HG02970 (cell line): ENCODE data around the gene CNN1.
"Not testable (repeated sequence)": the region's sequence is repeated elsewhere in the genome, so short reads cannot be mapped to it uniquely, and the experiment has no call there.

Source experiments
- ATAC-seq: cut with Tn5 transposase; IDR thresholded peaks from one replicate; pipeline ENCODE4 v1.9.1; 2021; ENCODE audit warnings: mild to moderate bottlenecking, moderate library complexity, moderate number of reproducible peaks; ENCODE audit not compliant: unreplicated experiment, low FRiP score

The CNN1 gene

DNA sequence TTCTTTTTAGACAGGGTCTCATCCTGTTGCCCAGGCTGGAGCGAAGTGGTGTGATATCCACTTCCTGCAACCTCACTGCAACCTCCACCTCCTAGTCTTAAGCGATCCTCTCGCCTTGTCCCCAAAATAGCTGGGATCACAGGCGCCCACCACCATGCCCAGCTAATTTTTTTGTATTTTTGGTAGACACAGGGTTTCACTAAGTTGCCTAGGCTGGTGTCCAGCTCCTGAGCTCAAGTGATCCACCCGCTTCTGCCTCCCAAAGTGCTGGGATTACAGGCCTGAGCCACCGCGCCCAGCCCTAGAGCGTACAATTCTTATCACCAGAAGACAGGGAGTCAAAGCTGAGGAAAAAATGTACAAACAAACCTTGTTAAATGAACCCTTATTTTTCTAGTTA, 24.9 kb downstream of the CNN1 start:
- ATAC-seq, result no peak

DNA sequence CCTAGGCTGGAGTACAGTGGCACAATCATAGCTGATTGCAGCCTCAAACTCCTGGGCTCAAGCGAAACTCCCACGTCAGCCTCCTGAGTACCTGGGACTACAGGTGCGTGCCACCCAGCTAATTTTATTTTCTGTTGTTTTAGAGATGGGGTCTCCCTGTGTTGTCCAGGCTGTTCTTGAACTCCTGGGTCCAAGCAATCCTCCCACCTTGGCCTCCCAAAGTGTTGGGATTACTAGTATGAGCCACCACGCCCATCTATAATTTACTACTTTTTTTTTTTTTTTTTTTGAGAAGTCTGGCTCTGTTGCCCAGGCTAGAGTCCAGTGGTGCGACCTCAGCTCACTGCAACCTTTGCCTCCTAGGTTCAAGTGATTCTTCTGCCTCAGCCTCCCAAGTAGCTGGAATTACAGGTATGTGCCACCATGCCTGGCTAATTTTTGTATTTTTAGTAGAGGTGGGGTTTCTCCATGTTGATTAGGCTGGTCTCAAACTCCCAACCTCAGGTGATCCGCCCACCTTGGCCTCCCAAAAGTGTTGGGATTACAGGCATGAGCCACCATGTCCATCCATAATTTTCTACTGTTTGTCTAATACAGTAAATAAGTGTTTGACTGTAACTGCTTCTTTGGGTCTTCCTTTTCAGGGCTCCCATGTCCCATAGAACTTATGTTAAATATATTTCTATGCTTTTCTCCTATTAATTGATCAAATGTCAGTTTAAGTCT, 25.6 kb downstream of the CNN1 start:
- ATAC-seq, result not testable (repeated sequence)

DNA sequence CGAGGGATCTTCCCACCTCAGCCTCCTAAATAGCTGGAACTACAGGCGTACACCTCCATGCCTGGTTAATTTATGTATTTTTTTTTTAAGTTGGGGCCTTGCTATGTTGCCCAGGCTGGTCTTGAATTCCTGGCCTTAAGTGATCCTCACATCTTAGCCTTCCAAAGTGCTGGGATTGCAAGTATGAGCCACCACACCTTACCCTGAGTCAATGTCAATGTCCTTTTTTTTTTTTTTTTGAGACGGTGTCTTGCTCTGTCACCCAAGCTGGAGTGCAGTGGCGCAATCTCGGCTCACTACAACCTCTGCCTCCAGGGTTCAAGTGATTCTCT, 27.0 kb downstream of the CNN1 start:
- ATAC-seq, result not testable (repeated sequence)

DNA sequence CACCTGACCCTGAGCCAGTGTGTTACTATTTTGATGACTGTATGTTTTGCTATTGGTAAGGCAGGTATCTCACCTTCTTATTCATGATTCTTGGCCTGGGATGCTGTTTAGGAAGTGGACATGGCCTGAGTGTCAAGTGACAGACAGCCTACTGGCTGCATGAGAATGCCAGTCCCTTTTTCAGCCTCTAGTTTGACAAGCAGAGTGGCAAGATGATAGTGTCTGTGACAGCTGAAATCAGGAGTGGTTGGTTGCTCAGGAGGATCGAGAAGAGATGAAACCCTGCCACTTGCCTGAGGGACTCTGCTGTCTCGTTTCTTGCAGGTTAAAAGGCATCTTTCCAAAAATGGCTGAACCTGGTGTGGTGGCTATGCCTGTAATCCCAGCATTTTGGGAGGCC, 27.5 kb downstream of the CNN1 start:
- no peak for ATAC-seq

DNA sequence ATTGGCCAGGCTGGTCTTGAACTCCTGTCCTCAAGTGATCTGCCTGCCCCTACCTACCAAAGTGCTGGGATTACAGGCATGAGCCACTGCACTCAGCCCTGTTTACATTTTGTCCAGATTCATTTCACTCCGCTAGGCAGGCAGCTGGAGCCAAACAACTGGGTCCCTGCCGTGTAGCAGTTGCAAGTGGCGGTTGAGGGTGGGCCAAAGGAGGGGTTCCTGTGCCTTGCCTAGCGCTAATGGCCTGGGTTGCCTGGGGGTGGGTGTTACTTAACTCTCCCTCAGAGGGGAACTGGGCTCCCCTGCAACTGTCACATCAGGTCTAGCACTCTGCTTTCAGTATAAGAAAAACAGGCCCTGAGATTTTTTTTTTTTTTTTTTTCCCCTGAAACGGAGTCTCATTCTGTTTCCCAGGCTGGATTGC, 31.4 kb downstream of the CNN1 start:
- ATAC-seq, result no peak

DNA sequence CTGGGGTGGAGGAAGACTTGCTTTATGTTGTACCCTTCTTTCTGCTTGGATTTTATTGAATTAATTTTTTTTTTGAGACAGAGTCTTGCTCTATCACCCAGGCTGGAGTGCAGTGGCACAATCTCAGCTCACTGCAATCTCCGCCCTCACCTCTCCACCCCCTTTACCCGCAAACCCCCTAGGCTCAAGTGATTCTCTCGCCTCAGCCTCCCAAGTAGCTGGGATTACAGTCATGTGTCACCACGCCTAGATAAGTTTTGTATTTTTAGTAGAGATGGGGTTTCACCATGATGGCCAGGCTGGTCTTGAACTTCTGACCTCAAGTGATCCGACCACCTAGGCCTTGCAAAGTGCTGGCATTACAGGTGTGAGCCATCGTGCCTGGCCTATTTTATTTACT, 34.7 kb downstream of the CNN1 start:
- not testable (repeated sequence) for ATAC-seq

DNA sequence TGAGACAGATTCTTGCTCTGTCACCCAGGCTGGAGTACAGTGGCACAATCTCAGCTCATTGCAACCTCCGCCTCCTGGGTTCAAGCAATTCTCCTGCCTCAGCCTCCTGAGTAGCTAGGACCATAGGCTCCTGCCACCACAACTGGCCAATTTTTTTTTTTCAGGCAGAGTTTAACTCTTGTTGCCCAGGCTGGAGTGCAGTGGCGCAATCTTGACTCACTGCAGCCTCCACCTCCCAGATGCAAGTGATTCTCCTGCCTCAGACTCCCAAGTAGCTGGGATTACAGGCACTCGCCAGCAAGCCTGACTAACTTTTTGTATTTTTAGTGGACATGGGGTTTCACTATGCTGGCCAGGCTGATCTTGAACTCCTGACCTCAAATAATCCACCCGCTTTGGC, 35.1 kb downstream of the CNN1 start:
- ATAC-seq, result not testable (repeated sequence)

DNA sequence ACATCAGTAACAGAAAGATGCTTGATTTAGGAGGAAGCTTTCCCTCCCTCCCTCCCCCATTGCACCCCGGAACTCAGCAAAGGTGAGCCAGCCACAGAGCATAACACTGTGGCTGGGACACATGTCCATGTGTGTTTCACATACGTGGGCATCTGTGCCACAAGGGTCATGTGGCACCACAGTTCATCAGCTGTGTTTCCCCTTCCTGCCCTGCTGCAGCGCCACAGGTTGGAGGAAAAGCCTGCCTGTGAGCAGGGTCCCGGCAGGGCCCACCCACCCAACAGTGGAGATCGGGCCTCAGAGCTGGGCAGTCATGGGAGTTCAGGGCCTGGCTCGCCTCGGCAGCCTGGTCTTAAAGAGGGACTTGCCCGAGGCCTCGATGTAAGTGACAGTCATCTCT, 36.0 kb downstream of the CNN1 start:
- ATAC-seq, result no peak

DNA sequence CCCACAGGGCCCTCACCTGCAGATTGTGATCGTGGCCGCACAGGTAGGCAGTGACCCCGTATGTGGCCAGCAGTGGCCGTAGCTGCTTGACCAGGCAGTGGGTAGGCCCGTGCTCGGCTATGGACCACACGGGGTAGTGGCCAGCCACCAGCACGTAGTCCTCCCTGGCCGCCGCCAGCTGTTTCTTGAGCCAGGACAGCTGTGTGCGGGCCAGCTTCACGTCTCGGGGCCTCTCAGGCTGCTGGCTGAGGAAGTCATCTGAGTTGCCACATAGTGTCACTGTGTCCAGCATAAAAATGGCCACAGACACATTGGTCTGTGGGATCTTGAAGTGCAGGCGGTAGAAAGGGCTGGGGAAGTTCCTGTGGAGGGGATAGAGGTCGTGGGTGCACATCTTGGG, 37.6 kb downstream of the CNN1 start:
- no peak for ATAC-seq

DNA sequence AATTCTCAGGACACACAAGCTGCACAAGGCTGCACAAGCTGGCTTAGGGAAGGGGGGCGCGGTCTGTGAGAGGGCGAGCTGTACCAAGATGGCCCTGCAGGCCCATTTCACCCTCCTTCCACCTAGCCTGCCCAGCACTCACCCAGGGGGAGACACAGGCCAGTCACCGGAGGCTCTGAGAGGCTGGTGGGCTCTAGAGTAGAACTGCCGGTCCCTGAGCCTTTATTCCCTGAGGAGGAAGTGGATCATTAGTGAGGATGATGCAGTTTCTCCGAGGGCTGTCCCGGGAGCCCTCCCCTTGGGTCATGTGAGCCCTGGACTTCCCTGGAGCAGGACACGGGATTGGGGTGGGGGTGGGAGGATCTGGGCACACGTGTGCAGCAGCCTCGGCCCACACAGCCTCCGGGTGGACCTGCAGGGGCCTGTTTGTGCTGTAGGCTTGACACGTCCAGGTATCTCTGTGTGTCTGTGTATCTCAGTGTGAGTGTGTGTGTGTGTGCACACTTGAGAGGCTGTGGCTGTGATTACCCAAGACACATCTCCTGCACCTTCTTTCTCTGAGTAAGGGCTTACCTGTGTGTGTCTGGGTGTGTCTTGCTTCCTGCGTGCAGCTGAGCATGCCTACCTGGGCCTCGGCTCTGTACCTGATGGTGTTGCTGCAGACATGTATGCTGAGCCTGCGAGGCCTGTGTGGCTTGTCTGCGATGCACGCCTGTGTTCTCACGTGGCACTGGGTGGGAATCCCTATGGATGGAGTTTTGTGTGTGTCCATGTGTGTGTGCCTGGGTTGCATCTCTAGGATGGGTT, 39.0 kb downstream of the CNN1 start, which contains the start of gene ACP5:
ACP5 (minus strand) TSS at position 195 of the 807 bp plus-strand sequence. CDS start 328 bp downstream, outside the sequence.
- ATAC-seq, result no peak

DNA sequence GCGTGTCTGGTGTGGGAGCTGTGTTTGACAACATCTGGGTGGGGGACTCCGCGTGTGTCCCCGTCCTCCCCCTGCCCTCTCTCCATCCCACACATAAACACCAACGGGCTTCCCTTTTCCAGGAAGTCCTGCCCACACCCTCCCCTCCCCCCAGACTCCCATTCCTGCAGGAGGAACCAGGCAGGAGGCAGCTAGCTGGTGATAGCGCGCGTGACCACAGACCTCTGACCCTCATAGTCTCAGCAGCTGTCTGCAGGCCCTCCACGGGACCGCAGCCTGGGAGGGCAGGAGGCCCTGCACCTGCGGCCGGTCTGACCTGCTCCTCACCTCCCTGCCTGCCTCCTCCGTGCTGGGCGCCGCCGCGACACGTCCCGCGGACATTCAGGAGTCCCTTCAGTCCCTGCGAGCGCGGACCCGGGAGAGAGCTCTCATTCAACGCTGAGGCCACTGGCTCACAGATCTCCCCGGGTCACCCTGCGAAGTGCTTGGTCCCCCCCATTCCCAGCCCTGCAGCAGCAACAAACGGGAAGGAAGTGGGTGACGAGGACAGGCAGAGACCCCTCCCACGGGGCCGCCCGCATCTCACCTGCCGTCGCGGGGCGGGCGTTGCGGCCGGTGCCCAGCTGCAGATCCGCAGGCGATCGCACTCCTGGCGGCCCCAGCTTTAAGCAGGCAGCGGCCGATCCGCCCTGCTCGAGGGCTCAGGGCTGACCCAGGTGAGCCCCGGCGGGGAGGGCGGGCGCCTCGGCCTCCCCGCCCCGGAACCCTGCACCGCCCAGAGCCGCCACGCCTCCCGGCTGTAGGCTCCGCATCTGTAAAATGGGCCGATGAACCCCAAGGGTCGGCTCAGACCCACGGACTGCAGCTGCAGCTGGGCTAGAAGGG, 39.8 kb downstream of the CNN1 start:
- ATAC-seq, result no peak

DNA sequence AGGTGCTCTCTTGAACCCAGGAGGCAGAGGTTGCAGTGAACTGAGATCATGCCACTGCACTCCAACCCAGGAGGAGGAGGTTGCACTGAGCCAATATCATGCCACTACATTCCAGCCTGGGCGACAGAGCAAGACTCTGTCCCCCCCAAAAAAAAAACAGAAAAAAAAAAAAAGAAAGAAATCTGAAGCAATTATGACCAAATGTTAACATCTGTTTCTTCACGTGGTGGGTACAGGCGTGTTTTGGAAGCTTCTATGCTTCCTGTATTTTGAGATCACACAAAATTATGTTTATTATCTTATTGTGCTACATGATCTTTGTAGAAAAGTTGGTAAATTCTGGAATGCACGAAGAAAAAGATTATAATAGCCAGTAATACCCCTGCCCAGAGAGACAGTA, 41.5 kb downstream of the CNN1 start:
- ATAC-seq, result no peak

DNA sequence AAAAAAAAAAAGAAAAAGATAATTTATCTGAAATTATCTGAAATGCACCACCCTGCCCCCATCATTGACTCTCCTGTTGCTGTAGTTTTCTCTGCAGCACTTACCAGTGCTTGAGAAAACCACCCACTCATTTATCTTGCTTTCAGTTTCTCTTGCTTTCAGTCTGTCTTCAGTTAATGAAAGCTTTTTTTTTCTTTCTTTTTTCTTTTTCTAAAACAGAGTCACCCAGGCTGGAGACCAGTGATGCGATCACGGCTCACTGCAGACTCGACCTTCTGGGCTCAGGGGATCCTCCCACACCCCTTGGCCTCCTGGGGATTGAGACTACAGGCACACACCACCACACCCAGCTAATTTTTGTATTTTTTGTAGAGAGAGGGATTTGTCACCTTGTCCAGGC, 43.1 kb downstream of the CNN1 start:
- peak; percentile 63 for ATAC-seq

DNA sequence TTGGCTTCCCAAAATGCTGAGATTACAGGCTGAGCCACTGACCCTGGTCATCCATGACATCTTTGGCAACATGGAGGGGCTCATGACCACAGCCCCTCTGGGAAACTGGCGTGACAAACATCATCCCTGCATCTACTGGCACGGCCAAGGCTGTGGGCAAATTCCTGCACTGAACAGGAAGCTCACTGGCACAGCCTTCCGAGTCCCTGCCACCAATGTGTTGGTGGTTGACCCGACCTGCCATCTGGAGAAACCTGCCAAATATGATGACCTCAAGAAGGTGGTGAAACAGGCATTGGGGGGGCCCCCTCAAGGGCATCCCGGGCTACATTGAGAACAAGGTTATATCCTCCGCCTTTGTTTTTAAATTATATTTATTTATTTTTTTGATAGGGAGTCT, 47.7 kb downstream of the CNN1 start:
- ATAC-seq, result no peak

DNA sequence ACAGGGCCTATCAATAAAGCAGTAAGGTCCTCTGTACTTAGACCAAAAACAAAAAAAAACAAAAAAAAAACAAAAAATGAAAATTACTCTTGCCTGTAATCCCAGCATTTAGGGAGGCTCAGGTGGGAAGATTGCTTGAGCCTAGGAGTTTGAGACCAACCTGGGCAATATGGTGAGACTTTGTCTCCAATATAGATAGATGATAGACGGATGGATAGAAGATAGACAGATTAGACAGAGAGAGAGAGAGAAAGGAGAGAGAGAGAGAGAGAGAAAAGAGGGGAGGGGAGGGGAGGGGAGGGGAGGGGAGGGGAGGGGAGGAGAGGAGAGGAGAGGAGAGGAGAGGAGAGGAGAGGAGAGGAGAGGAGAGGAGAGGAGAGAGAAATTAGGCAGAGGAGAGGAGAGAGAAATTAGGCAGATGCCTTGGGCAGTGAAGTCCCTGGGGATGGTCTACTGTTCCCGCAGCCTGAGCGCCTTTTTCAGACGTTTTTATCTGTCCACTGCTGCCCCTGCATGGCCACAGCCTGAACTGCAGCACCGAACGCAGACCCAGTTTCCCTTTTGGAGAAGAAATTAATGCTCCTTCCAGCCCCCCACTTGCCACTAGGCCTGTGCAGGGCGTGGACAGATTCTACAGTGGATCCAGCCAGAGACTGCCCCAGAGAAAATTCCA, 48.8 kb downstream of the CNN1 start:
- no peak for ATAC-seq

DNA sequence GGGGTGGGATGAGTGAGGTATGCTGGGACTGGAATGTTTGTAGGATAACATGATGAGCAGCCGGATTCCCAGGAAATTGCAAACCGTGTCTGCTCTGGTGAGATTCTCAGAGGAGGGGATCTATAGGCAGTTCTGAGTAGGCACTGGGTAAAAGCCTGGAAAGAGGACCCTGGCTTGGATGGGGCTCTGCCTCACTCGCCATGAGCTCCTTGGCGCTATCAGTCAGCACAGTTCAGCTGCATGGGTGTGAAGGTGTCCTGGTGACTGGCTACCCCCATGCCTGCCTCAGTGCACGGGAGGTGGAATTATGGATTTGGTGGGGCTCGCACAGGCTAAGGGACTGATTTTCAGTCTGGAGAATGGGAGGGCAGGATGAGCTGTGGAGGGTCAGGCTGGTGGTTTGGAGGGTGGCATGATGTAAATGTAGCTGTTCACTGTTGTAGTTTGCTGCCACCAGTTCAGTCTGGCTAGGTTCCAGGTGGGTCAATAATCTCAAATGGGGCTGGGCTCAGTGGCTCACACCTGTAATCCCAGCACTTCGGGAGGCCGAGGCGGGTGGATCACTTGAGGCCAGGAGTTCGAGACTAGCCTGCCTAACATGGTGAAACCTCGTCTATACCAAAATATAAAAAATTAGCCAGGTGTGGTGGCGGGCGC, 49.5 kb downstream of the CNN1 start:
- no peak for ATAC-seq

DNA sequence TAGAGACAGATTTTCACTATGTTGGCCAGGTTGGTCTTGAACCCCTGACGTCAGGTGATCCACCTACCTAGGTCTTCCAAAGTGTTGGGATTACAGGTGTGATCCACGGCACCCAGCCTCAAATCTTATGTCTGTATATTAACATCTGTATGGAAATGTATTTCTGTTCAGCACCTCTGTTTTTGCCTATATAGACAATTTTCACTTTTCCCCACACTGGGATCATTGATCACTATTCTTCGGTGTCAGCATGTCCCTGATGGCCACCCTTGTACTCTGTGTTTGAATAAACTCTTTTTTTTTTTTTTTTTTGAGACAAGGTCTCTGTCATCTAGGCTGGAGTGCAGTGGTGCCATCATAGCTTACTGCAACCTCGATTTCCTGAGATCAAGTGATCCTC, 55.4 kb downstream of the CNN1 start:
- no peak for ATAC-seq

DNA sequence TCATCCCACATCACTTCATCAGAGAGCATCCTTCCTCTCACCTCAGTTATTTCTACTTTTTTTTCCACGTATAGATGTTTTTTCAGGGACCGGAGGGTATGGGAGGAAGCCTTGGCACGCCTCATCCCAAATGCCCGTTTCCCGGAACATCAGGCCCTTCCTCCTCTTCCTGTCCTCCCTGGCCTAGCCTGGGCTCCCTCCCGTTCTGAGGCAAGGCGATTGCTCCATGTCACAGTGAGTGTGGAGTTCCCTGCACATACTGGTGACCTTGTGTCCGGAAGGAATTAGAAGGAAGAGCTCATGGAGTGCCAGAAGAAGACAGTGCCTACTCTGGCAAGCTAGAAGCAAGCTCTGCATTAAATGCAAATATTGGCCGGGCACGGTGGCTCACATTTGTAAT, 57.5 kb downstream of the CNN1 start:
- no peak for ATAC-seq

DNA sequence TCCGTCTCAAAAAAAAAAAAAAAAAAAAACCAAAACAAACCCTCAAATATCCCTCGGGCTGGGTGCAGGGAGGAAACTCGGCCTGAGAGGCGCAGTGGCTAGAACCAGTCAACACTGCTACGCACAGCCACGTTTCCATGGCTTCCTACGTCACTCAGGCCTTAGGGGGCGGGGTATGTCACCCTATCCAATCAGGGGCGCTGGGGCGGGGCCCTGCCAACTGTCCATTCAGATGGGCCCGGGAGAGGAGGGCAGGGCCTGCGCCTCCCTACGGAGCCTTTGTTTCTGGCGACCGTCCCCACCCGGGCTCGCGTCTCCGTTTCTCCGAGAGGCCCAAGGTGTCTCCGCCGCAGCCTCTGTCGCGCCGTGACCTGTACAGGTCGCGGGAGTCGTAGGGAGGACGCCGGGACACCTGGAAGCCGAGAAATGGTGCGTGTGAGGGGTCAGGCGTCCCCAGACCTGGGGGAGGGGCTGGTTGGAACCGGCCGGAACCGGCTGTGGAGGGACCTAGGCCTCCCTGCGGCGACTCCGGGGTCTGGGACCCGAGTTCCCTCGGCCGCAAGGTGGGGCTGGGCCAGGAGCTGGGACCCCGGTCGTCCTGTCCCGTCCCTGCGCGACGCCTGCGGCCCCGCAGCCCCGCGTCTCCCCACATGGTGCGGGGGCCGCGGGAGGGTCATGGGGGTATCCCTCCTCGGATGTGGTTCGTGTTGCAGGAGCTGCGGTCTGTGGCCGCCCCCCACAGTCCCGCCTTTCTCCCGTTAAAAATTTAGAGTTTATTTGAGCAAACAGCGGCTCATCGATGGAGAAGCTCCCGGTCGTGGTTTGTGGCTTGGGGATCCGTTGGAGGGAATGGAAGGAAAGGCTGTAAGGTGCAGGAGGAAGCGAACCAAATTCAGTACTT, 58.8 kb downstream of the CNN1 start, which contains the start of gene ZNF627:
ZNF627 (plus strand) TSS at position 282 of the 901 bp plus-strand sequence; CDS start at position 427, 145 bp downstream.
- peak; percentile 98 for ATAC-seq
